ENCODE results near the gene HSPB6. TPM values are rescaled to one million over a fixed set of nuclear protein-coding genes. Genes with fewer than 3 reads are reported as not detected.

The HSPB6 gene
- total RNA-seq, 1 donor from 2014 or later: 5.0 TPM

DNA sequence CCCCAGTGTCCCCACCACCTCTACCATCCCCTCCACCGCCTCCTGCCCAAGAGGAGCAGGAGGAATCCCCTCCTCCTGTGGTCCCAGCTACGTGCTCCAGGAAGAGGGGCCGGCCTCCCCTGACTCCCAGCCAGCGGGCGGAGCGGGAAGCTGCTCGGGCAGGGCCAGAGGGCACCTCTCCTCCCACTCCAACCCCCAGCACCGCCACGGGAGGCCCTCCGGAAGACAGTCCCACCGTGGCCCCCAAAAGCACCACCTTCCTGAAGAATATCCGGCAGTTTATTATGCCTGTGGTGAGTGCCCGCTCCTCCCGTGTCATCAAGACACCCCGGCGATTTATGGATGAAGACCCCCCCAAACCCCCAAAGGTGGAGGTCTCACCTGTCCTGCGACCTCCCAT, 36.2 kb downstream of the HSPB6 start:
- Mint-ChIP-seq H3K27ac (ENCODE audit: unreplicated experiment) (no peak overlapping the region), H3K4me3 (ENCODE audit: unreplicated experiment) (no peak overlapping the region), H3K9me3 (ENCODE audit: low read depth) (no peaks in the 10 kb centered on the region), H3K27me3 (ENCODE audit: low read depth) (no peaks in the 10 kb centered on the region), H3K36me3 (ENCODE audit: low read depth) (peaks cover 26% of the 10 kb centered on the region), H3K4me1 (ENCODE audit: low read depth) (peaks cover 26% of the 10 kb centered on the region)
- DNase-seq (ENCODE audit: low spot score): peak; percentile 89
- TF ChIP-seq, protein P1, sequence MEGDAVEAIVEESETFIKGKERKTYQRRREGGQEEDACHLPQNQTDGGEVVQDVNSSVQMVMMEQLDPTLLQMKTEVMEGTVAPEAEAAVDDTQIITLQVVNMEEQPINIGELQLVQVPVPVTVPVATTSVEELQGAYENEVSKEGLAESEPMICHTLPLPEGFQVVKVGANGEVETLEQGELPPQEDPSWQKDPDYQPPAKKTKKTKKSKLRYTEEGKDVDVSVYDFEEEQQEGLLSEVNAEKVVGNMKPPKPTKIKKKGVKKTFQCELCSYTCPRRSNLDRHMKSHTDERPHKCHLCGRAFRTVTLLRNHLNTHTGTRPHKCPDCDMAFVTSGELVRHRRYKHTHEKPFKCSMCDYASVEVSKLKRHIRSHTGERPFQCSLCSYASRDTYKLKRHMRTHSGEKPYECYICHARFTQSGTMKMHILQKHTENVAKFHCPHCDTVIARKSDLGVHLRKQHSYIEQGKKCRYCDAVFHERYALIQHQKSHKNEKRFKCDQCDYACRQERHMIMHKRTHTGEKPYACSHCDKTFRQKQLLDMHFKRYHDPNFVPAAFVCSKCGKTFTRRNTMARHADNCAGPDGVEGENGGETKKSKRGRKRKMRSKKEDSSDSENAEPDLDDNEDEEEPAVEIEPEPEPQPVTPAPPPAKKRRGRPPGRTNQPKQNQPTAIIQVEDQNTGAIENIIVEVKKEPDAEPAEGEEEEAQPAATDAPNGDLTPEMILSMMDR (IDR thresholded peaks at IDR 0.05): no peak

DNA sequence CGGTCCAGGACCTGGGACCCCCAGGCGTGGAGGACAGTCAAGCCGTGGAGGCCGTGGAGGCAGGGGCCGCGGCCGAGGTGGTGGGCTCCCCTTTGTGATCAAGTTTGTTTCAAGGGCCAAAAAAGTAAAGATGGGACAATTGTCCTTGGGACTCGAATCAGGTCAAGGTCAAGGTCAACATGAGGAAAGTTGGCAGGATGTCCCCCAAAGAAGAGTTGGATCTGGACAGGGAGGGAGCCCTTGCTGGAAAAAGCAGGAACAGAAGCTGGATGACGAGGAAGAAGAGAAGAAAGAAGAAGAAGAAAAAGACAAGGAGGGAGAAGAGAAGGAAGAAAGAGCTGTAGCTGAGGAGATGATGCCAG, 36.7 kb downstream of the HSPB6 start:
- DNase-seq (ENCODE audit: low spot score): no peak
- peaks cover 21% of the 10 kb centered on the region for H3K36me3 Mint-ChIP-seq (ENCODE audit: low read depth)
- no peaks in the 10 kb centered on the region for H3K9me3 Mint-ChIP-seq (ENCODE audit: low read depth)
- H3K4me3 Mint-ChIP-seq (ENCODE audit: unreplicated experiment): no peak overlapping the region
- H3K27me3 Mint-ChIP-seq (ENCODE audit: low read depth): no peaks in the 10 kb centered on the region
- TF ChIP-seq, protein P1 (IDR thresholded peaks at IDR 0.05): no peak
- H3K27ac Mint-ChIP-seq (ENCODE audit: unreplicated experiment): no peak overlapping the region
- H3K4me1 Mint-ChIP-seq (ENCODE audit: low read depth): peaks cover 26% of the 10 kb centered on the region

DNA sequence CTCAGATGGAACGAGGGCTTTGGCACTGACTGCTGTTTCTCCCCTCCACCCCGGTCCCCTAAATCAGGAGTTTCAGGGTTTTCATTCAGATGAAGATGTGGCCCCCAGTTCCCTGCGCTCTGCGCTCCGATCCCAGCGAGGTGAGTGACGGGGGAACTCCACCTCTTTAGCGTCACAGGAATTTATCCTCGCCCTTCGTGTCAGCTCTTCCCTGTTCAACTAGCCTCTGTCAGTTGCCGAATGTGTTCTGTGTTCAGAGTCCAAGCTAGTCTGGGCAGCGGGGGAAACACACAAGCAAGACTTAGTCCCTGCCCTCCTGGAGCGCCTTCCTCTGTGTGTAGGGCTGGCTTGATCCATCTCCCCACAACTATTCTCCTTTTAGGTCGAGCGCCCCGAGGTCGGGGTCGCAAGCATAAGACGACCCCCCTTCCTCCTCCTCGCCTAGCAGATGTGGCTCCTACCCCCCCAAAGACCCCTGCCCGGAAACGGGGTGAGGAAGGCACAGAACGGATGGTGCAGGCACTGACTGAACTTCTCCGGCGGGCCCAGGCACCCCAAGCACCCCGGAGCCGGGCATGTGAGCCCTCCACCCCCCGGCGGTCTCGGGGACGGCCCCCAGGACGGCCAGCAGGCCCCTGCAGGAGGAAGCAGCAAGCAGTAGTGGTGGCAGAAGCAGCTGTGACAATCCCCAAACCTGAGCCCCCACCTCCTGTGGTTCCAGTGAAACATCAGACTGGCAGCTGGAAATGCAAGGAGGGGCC, 37.2 kb downstream of the HSPB6 start:
- Mint-ChIP-seq H3K27me3 (ENCODE audit: low read depth) (no peaks in the 10 kb centered on the region), H3K36me3 (ENCODE audit: low read depth) (peaks cover 18% of the 10 kb centered on the region), H3K4me1 (ENCODE audit: low read depth) (peaks cover 26% of the 10 kb centered on the region), H3K27ac (ENCODE audit: unreplicated experiment) (peak overlapping the region; percentile 68), H3K9me3 (ENCODE audit: low read depth) (no peaks in the 10 kb centered on the region), H3K4me3 (ENCODE audit: unreplicated experiment) (peak overlapping the region; percentile 83)
- TF ChIP-seq, protein P1 (IDR thresholded peaks at IDR 0.05): no peak
- DNase-seq (ENCODE audit: low spot score): peak; percentile 87

DNA sequence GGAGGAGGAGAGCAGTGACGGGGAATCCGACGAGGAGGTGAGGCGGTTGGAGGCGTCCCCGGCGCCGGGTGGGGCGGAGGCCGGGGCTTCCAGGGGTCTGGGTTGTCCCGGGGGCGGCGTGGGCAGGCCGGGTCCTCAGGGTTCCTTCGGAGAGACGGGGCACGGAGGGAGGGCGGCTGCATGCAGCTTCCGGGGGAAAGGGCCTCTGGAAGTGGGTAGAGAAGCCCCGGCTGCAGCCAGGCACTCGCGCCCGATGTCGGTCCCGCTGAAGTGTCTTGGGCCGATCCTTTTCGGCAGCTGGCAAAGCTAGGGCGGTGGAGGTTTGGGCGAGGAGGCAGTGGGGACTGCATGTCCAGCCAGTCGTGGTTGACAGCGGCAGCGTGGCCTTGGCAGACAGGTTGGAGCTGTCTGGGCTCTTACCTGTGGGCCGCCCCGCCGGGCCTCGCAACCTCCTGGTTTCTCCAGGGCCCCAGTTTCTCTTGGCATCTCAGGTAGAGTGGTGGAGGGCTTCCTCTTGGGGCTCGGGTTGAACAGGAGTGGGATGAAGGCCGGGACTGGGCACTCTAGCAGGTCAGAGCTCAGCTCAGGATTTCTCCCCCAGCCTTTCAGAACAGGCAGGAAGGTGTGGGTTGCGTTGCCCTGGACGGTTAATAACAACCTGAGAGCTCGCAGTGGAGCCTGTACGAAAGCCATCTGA, 38.3 kb downstream of the HSPB6 start:
- H3K27me3 Mint-ChIP-seq (ENCODE audit: low read depth): no peaks in the 10 kb centered on the region
- H3K4me3 Mint-ChIP-seq (ENCODE audit: unreplicated experiment): peak overlapping the region; percentile 83
- peaks cover 26% of the 10 kb centered on the region for H3K4me1 Mint-ChIP-seq (ENCODE audit: low read depth)
- DNase-seq (ENCODE audit: low spot score): peak; percentile 92
- peak overlapping the region; percentile 74 for H3K27ac Mint-ChIP-seq (ENCODE audit: unreplicated experiment)
- H3K36me3 Mint-ChIP-seq (ENCODE audit: low read depth): peaks cover 13% of the 10 kb centered on the region
- TF ChIP-seq, protein P1 (IDR thresholded peaks at IDR 0.05): no peak
- H3K9me3 Mint-ChIP-seq (ENCODE audit: low read depth): no peaks in the 10 kb centered on the region

GRCh38 chr19:35717665-35718344, 39.0 kb downstream of the HSPB6 start, which contains the start of gene KMT2B:
Gene KMT2B (plus strand): TSS chr19:35718003. CDS start chr19:35718019, 16 bp downstream.
- TF ChIP-seq, protein P1 (IDR thresholded peaks at IDR 0.05): no peak
- H3K4me3 Mint-ChIP-seq (ENCODE audit: unreplicated experiment): peak within 1 kb of the TSS; percentile 96
- DNase-seq (ENCODE audit: low spot score): no peak

More at GRCh38 chr19:35717665-35718344, 39.0 kb downstream of the HSPB6 start, which contains the start of gene KMT2B:
- H3K9me3 Mint-ChIP-seq (ENCODE audit: low read depth): no peaks in the 10 kb centered on the region
- H3K27ac Mint-ChIP-seq (ENCODE audit: unreplicated experiment): peak within 1 kb of the TSS; percentile 97
- peaks cover 26% of the 10 kb centered on the region for H3K4me1 Mint-ChIP-seq (ENCODE audit: low read depth)
- peaks cover 8% of the 10 kb centered on the region for H3K36me3 Mint-ChIP-seq (ENCODE audit: low read depth)
- no peaks in the 10 kb centered on the region for H3K27me3 Mint-ChIP-seq (ENCODE audit: low read depth)
